Measurements from ENCODE around the gene SENP1.

Gene SENP1

DNA sequence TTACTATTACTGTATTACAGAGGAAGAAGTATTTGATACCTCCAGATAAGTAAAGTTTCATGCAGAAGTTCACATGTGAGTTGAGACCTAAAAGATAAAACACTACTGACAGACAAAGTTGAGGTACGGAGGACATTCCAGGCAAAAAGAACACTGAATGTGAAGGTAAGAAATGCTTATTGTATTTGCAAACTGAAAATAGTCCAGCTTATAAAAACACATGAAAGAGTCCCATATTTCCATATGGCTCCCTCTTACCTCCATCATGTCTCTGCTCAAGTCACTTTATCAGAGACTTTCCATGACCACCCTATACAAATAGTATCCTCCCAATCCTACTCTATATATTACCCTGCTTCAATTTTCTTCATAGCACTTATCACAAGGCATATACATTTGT, 35.8 kb downstream of the SENP1 start:
- Histone ChIP-seq H3K4me2 (ENCODE audit: low read length) (no peak overlapping the region), H3K18ac (ENCODE audit: low read length) (no peak overlapping the region), H2BK120ac (ENCODE audit: low read depth, low read length) (no peak overlapping the region), H3K56ac (ENCODE audit: low read length) (no peak overlapping the region), H3K36me3 (ENCODE audit: control insufficient read depth, insufficient read depth, low read length) (no peaks in the 10 kb centered on the region), H3K4ac (ENCODE audit: low read depth, low read length) (no peak overlapping the region), H3K79me2 (ENCODE audit: control insufficient read depth, insufficient read depth, low read length) (no peaks in the 10 kb centered on the region), H2BK5ac (ENCODE audit: low read length) (no peak overlapping the region), H2AK5ac (ENCODE audit: low read length) (no peak overlapping the region), H4K5ac (ENCODE audit: low read length) (no peak overlapping the region), H2BK15ac (replicated peaks; ENCODE audit: low read depth) (no peak overlapping the region), H3K9ac (ENCODE audit: low read length) (no peak overlapping the region), H3K27ac (ENCODE audit: low read depth, low read length) (no peak overlapping the region), H3K79me1 (ENCODE audit: low read length) (no peaks in the 10 kb centered on the region), H4K8ac (ENCODE audit: low read depth, low read length) (no peak overlapping the region), H3K4me3 (ENCODE audit: low read length) (no peak overlapping the region), H3K27me3 (ENCODE audit: insufficient read depth, low read length, poor library complexity) (no peaks in the 10 kb centered on the region), H3K23ac (ENCODE audit: low read length) (no peak overlapping the region), H3K4me1 (ENCODE audit: control insufficient read depth, low read depth, low read length) (no peaks in the 10 kb centered on the region)
- WGBS (ENCODE audit: extremely low coverage, insufficient coverage, low lambda C conversion rate): no CpG with 5 or more reads among the region's 1 CpG
- DNase-seq: no peak

DNA sequence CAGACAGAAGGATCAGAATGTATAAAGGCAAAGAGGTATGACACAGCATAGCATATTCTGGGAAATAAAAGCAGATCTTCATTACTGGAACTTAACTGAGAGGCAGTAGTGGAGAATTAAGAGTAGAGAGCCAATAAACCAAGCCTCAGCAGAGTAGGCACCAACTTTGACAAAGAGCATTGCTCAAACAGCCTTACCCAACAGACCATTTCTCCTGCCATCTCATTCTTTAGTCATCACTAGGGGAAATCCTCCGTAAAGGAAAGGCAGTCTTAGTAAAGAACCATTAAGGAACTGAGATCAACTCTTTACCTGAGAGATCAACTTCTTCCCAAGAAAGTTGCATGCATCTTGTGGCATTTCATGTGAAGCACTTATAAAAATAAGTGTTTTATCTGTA, 36.6 kb downstream of the SENP1 start:
- H3K36me3 ChIP-seq (ENCODE audit: control insufficient read depth, insufficient read depth, low read length): no peaks in the 10 kb centered on the region
- H3K79me1 ChIP-seq (ENCODE audit: low read length): no peaks in the 10 kb centered on the region
- no peaks in the 10 kb centered on the region for H3K4me1 ChIP-seq (ENCODE audit: control insufficient read depth, low read depth, low read length)
- WGBS (ENCODE audit: extremely low coverage, insufficient coverage, low lambda C conversion rate): no CpG with 5 or more reads among the region's 1 CpG
- H3K23ac ChIP-seq (ENCODE audit: low read length): no peak overlapping the region
- no peak overlapping the region for H2BK5ac ChIP-seq (ENCODE audit: low read length)
- H3K27me3 ChIP-seq (ENCODE audit: insufficient read depth, low read length, poor library complexity): no peaks in the 10 kb centered on the region
- no peaks in the 10 kb centered on the region for H3K79me2 ChIP-seq (ENCODE audit: control insufficient read depth, insufficient read depth, low read length)
- H3K18ac ChIP-seq (ENCODE audit: low read length): no peak overlapping the region
- no peak overlapping the region for H2BK15ac ChIP-seq (replicated peaks; ENCODE audit: low read depth)
- H2BK120ac ChIP-seq (ENCODE audit: low read depth, low read length): no peak overlapping the region
- no peak overlapping the region for H2AK5ac ChIP-seq (ENCODE audit: low read length)
- no peak overlapping the region for H3K4me2 ChIP-seq (ENCODE audit: low read length)
- DNase-seq: no peak
- no peak overlapping the region for H4K8ac ChIP-seq (ENCODE audit: low read depth, low read length)
- no peak overlapping the region for H3K4me3 ChIP-seq (ENCODE audit: low read length)
- no peak overlapping the region for H3K9ac ChIP-seq (ENCODE audit: low read length)
- no peak overlapping the region for H4K5ac ChIP-seq (ENCODE audit: low read length)
- no peak overlapping the region for H3K4ac ChIP-seq (ENCODE audit: low read depth, low read length)
- no peak overlapping the region for H3K27ac ChIP-seq (ENCODE audit: low read depth, low read length)
- H3K56ac ChIP-seq (ENCODE audit: low read length): no peak overlapping the region

- no peak overlapping the region for H4K8ac ChIP-seq (ENCODE audit: low read depth, low read length)
- no peak overlapping the region for H3K56ac ChIP-seq (ENCODE audit: low read length)
- H4K5ac ChIP-seq (ENCODE audit: low read length): no peak overlapping the region
- no peaks in the 10 kb centered on the region for H3K79me2 ChIP-seq (ENCODE audit: control insufficient read depth, insufficient read depth, low read length)
- no peaks in the 10 kb centered on the region for H3K4me1 ChIP-seq (ENCODE audit: control insufficient read depth, low read depth, low read length)
- no peak overlapping the region for H2AK5ac ChIP-seq (ENCODE audit: low read length)
- H2BK5ac ChIP-seq (ENCODE audit: low read length): no peak overlapping the region
- no CpG with 5 or more reads among the region's 2 CpGs for WGBS (ENCODE audit: extremely low coverage, insufficient coverage, low lambda C conversion rate)
- H3K18ac ChIP-seq (ENCODE audit: low read length): no peak overlapping the region
- no peak for DNase-seq
- H3K9ac ChIP-seq (ENCODE audit: low read length): no peak overlapping the region
- H3K36me3 ChIP-seq (ENCODE audit: control insufficient read depth, insufficient read depth, low read length): no peaks in the 10 kb centered on the region
- no peak overlapping the region for H3K4me2 ChIP-seq (ENCODE audit: low read length)
- no peak overlapping the region for H3K4me3 ChIP-seq (ENCODE audit: low read length)
- no peaks in the 10 kb centered on the region for H3K27me3 ChIP-seq (ENCODE audit: insufficient read depth, low read length, poor library complexity)
- no peak overlapping the region for H3K23ac ChIP-seq (ENCODE audit: low read length)
- no peak overlapping the region for H2BK120ac ChIP-seq (ENCODE audit: low read depth, low read length)
- H3K79me1 ChIP-seq (ENCODE audit: low read length): no peaks in the 10 kb centered on the region
- no peak overlapping the region for H3K27ac ChIP-seq (ENCODE audit: low read depth, low read length)
- H2BK15ac ChIP-seq (replicated peaks; ENCODE audit: low read depth): no peak overlapping the region
- no peak overlapping the region for H3K4ac ChIP-seq (ENCODE audit: low read depth, low read length)
Measured at GRCh38 chr12:48068457-48068856, 37.4 kb downstream of the SENP1 start.

- H4K5ac ChIP-seq (ENCODE audit: low read length): no peak overlapping the region
- no peak overlapping the region for H2AK5ac ChIP-seq (ENCODE audit: low read length)
Measured at GRCh38 chr12:48067250-48067938, 38.5 kb downstream of the SENP1 start.

DNA sequence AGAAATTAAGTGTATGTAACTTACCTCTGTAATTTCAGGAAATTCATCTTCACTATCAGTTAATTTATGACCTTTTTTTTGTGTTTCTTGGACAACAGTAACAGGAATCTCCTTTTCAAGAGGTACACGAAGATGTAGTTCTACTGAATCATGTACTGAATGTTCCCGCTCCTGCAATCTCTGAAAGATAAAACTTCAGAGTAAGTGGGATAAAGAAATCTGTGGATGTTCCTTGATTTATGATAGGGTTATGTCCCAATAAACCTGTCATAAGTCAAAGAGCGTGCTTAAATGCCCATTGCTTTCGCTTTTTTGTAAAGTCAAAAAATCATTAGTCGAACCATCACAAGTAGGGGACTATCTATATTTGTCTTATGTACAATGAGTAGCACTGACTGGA, 40.8 kb downstream of the SENP1 start:
- Histone ChIP-seq H4K5ac (ENCODE audit: low read length) (no peak overlapping the region), H3K18ac (ENCODE audit: low read length) (no peak overlapping the region), H3K4me3 (ENCODE audit: low read length) (no peak overlapping the region), H2BK120ac (ENCODE audit: low read depth, low read length) (no peak overlapping the region), H2AK5ac (ENCODE audit: low read length) (no peak overlapping the region), H2BK15ac (replicated peaks; ENCODE audit: low read depth) (no peak overlapping the region), H3K4ac (ENCODE audit: low read depth, low read length) (no peak overlapping the region), H3K9ac (ENCODE audit: low read length) (no peak overlapping the region), H3K23ac (ENCODE audit: low read length) (no peak overlapping the region), H3K4me2 (ENCODE audit: low read length) (no peak overlapping the region), H3K79me1 (ENCODE audit: low read length) (no peaks in the 10 kb centered on the region), H3K27me3 (ENCODE audit: insufficient read depth, low read length, poor library complexity) (no peaks in the 10 kb centered on the region), H2BK5ac (ENCODE audit: low read length) (no peak overlapping the region), H3K79me2 (ENCODE audit: control insufficient read depth, insufficient read depth, low read length) (no peaks in the 10 kb centered on the region), H3K56ac (ENCODE audit: low read length) (no peak overlapping the region), H3K4me1 (ENCODE audit: control insufficient read depth, low read depth, low read length) (no peaks in the 10 kb centered on the region), H3K36me3 (ENCODE audit: control insufficient read depth, insufficient read depth, low read length) (no peaks in the 10 kb centered on the region), H3K27ac (ENCODE audit: low read depth, low read length) (no peak overlapping the region), H4K8ac (ENCODE audit: low read depth, low read length) (no peak overlapping the region)
- no peak for DNase-seq
- no CpG with 5 or more reads among the region's 5 CpGs for WGBS (ENCODE audit: extremely low coverage, insufficient coverage, low lambda C conversion rate)

More at GRCh38 chr12:48067250-48067938, 38.5 kb downstream of the SENP1 start:
- Histone ChIP-seq H3K56ac (ENCODE audit: low read length) (no peak overlapping the region), H3K9ac (ENCODE audit: low read length) (no peak overlapping the region), H3K36me3 (ENCODE audit: control insufficient read depth, insufficient read depth, low read length) (no peaks in the 10 kb centered on the region), H3K4me2 (ENCODE audit: low read length) (no peak overlapping the region), H3K4ac (ENCODE audit: low read depth, low read length) (no peak overlapping the region), H2BK120ac (ENCODE audit: low read depth, low read length) (no peak overlapping the region), H3K4me1 (ENCODE audit: control insufficient read depth, low read depth, low read length) (no peaks in the 10 kb centered on the region), H3K27me3 (ENCODE audit: insufficient read depth, low read length, poor library complexity) (no peaks in the 10 kb centered on the region), H3K4me3 (ENCODE audit: low read length) (no peak overlapping the region), H3K27ac (ENCODE audit: low read depth, low read length) (no peak overlapping the region), H3K18ac (ENCODE audit: low read length) (no peak overlapping the region), H4K8ac (ENCODE audit: low read depth, low read length) (no peak overlapping the region), H3K23ac (ENCODE audit: low read length) (no peak overlapping the region), H3K79me2 (ENCODE audit: control insufficient read depth, insufficient read depth, low read length) (no peaks in the 10 kb centered on the region), H2BK15ac (replicated peaks; ENCODE audit: low read depth) (no peak overlapping the region), H3K79me1 (ENCODE audit: low read length) (no peaks in the 10 kb centered on the region), H2BK5ac (ENCODE audit: low read length) (no peak overlapping the region)
- WGBS (ENCODE audit: extremely low coverage, insufficient coverage, low lambda C conversion rate): no CpG with 5 or more reads among the region's 4 CpGs
- no peak for DNase-seq

DNA sequence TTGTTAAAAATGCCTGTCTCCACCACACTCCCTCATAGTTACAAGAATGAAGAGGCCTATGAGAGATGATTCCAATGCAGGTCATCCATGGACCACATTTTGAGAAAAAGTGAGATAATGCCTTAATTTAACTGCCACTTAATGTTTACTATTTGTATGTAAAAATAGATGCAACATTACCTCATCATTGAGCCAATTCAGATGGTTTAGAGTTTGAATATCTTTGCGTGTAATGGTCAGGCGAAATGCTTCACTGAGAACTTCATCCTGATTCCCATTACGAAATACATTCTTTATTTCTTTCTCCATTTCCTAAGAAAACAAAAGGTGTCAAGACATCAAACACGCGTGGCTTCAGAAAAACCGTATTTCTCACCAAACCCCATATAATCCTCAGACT, 42.3 kb downstream of the SENP1 start:
- no peak overlapping the region for H2AK5ac ChIP-seq (ENCODE audit: low read length)
- H2BK5ac ChIP-seq (ENCODE audit: low read length): no peak overlapping the region
- no peak overlapping the region for H4K5ac ChIP-seq (ENCODE audit: low read length)
- H3K4me3 ChIP-seq (ENCODE audit: low read length): no peak overlapping the region
- H3K9ac ChIP-seq (ENCODE audit: low read length): no peak overlapping the region
- no peak overlapping the region for H3K18ac ChIP-seq (ENCODE audit: low read length)
- H4K8ac ChIP-seq (ENCODE audit: low read depth, low read length): no peak overlapping the region
- H3K27ac ChIP-seq (ENCODE audit: low read depth, low read length): no peak overlapping the region
- no peak overlapping the region for H3K56ac ChIP-seq (ENCODE audit: low read length)
- H2BK120ac ChIP-seq (ENCODE audit: low read depth, low read length): no peak overlapping the region
- no peak overlapping the region for H2BK15ac ChIP-seq (replicated peaks; ENCODE audit: low read depth)
- no peaks in the 10 kb centered on the region for H3K36me3 ChIP-seq (ENCODE audit: control insufficient read depth, insufficient read depth, low read length)
- no peak overlapping the region for H3K4me2 ChIP-seq (ENCODE audit: low read length)
- H3K79me2 ChIP-seq (ENCODE audit: control insufficient read depth, insufficient read depth, low read length): no peaks in the 10 kb centered on the region
- WGBS (ENCODE audit: extremely low coverage, insufficient coverage, low lambda C conversion rate): 100% methylated on average over 3 of the region's 6 CpGs
- no peaks in the 10 kb centered on the region for H3K79me1 ChIP-seq (ENCODE audit: low read length)
- H3K23ac ChIP-seq (ENCODE audit: low read length): no peak overlapping the region
- H3K4ac ChIP-seq (ENCODE audit: low read depth, low read length): no peak overlapping the region
- no peaks in the 10 kb centered on the region for H3K27me3 ChIP-seq (ENCODE audit: insufficient read depth, low read length, poor library complexity)
- DNase-seq: no peak
- H3K4me1 ChIP-seq (ENCODE audit: control insufficient read depth, low read depth, low read length): no peaks in the 10 kb centered on the region

Data from mesendoderm (in vitro differentiated cells).